Neural progenitor cell (in vitro differentiated cells): ENCODE measurements around the gene FRYL.

Source experiments
- EZH2 ChIP-seq: fragments of 200-600 bp; sonication (generic); IDR thresholded peaks from 2 replicates; pipeline ENCODE4 v1.6.1; 2017; ENCODE audit warnings: antibody characterized with exemption, mild to moderate bottlenecking, moderate library complexity
- EZH2phosphoT487 ChIP-seq: fragments of 200-600 bp; sonication (generic); IDR thresholded peaks from 2 replicates; pipeline ENCODE4 v1.6.1; 2017; ENCODE audit warnings: antibody characterized with exemption
- TF ChIP-seq, protein P1 (sequence below): fragments of 200-600 bp; sonication (generic); IDR thresholded peaks from 2 replicates; pipeline ENCODE4 v1.5.1; 2017; ENCODE audit warnings: antibody characterized with exemption, mild to moderate bottlenecking

GRCh38 chr4:48698029-48698971, 81.8 kb downstream of the FRYL start:
- TF ChIP-seq, protein P1, sequence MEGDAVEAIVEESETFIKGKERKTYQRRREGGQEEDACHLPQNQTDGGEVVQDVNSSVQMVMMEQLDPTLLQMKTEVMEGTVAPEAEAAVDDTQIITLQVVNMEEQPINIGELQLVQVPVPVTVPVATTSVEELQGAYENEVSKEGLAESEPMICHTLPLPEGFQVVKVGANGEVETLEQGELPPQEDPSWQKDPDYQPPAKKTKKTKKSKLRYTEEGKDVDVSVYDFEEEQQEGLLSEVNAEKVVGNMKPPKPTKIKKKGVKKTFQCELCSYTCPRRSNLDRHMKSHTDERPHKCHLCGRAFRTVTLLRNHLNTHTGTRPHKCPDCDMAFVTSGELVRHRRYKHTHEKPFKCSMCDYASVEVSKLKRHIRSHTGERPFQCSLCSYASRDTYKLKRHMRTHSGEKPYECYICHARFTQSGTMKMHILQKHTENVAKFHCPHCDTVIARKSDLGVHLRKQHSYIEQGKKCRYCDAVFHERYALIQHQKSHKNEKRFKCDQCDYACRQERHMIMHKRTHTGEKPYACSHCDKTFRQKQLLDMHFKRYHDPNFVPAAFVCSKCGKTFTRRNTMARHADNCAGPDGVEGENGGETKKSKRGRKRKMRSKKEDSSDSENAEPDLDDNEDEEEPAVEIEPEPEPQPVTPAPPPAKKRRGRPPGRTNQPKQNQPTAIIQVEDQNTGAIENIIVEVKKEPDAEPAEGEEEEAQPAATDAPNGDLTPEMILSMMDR: no peak
- TF ChIP-seq EZH2: no peak
- no peak for TF ChIP-seq EZH2phosphoT487
